ENCODE measurements around the gene AHSA1. TPM values are rescaled to one million over a fixed set of nuclear protein-coding genes. Genes with fewer than 3 reads are reported as not detected.

Gene AHSA1
- total and polyA plus RNA-seq, 10 of the 15 experiments (the other 5 are each of a cell fraction or from before 2014, with no cell fraction given): 51.8 to 295 (median 201) TPM

GRCh38 chr14:77508249-77508648, 50.4 kb downstream of the AHSA1 start:
- Histone ChIP-seq H3K4me3 (no peak overlapping the region), H3K4me2 (ENCODE audit: control insufficient read depth, insufficient read depth) (no peak overlapping the region), H3K4me1 (ENCODE audit: control insufficient read depth, insufficient read depth, low read length) (no peaks in the 10 kb centered on the region), H2AFZ (ENCODE audit: control insufficient read depth, low read depth, low read length) (no peak overlapping the region), H3K27ac (ENCODE audit: control insufficient read depth, insufficient read depth) (no peak overlapping the region), H4K20me1 (ENCODE audit: control insufficient read depth, insufficient read depth) (no peaks in the 10 kb centered on the region), H3K9me3 (replicated peaks; ENCODE audit: control insufficient read depth, insufficient read depth, low read length) (no peaks in the 10 kb centered on the region), H3K79me2 (ENCODE audit: control insufficient read depth, insufficient read depth, low read length) (no peaks in the 10 kb centered on the region), H3K36me3 (ENCODE audit: control insufficient read depth in 2 of 2, insufficient read depth in 2 of 2, low read length in 1 of 2) (peaks cover 3 to 10% of the 10 kb centered on the region in 2 experiments; a peak in 2 of 4 replicates), H3K9ac (ENCODE audit: control insufficient read depth, insufficient read depth, low read length) (no peak overlapping the region), H3K27me3 (replicated peaks in 1 of 2; ENCODE audit: control insufficient read depth in 2 of 2, insufficient read depth in 2 of 2, low read length in 1 of 2) (no peaks in the 10 kb centered on the region)
- RAD21 ChIA-PET (ENCODE audit: unreplicated experiment): no interaction called here
- no peak for DNase-seq (ENCODE audit: low read depth, low spot score)
- CTCF ChIA-PET: interaction anchor here (0.6 to 0.7 kb wide), 3 partner anchors 16 to 1269 kb away, joined by 3 to 4 read pairs (median 3); no protein-coding TSS in a partner anchor
- BruUV-seq (replicated peaks): no TSS peak
- in situ Hi-C loops (cut with MboI): no loop called here
- intact Hi-C loops (cut with micrococcal nuclease; ENCODE audit: unreplicated experiment): no loop called here
- SMC1A ChIA-PET (ENCODE audit: uncharacterized antibody, unreplicated experiment): no interaction called here
- FAIRE-seq: no peak
- no peak for ATAC-seq
- 93% methylated on average over 4 of the region's 4 CpGs for whole genome bisulfite sequencing (ENCODE audit: insufficient coverage, insufficient replicate concordance, low lambda C conversion rate, missing lambda C conversion rate)
- POLR2A ChIA-PET: interaction anchor here (0.9 kb wide), 1 partner anchor 45 kb away, joined by 3 read pairs; no protein-coding TSS in a partner anchor
- TF ChIP-seq ZBTB11 (CRISPR knock-in tag; IDR thresholded peaks at IDR 0.05): no peak
- no peak for TF ChIP-seq RAD51 (IDR thresholded peaks at IDR 0.05)
- no peak for TF ChIP-seq TBL1XR1 (IDR thresholded peaks at IDR 0.05; ENCODE audit: low read depth, low read length)
- no peak for TF ChIP-seq CUX1 (IDR thresholded peaks at IDR 0.05; ENCODE audit: insufficient replicate concordance, low read depth, low read length)
- no peak for TF ChIP-seq RELA (IDR thresholded peaks at IDR 0.05; ENCODE audit: borderline replicate concordance, partially characterized antibody)
- no peak for TF ChIP-seq JUND (IDR thresholded peaks at IDR 0.05; ENCODE audit: low read depth, low read length)
- no peak for TF ChIP-seq NFIC (IDR thresholded peaks at IDR 0.05; ENCODE audit: low read depth, low read length)
- TF ChIP-seq MYB (IDR thresholded peaks at IDR 0.05; ENCODE audit: borderline replicate concordance, low read depth, low read length): no peak
- TF ChIP-seq ZZZ3 (IDR thresholded peaks at IDR 0.05; ENCODE audit: control insufficient read depth, insufficient read length, low read depth): no peak
- no peak for TF ChIP-seq WRNIP1 (IDR thresholded peaks at IDR 0.05; ENCODE audit: borderline replicate concordance, low read depth, low read length)
- no peak for TF ChIP-seq NR2C2 (IDR thresholded peaks at IDR 0.05; ENCODE audit: borderline replicate concordance, control insufficient read depth, insufficient read length, low read depth)
- no peak for TF ChIP-seq BCLAF1 (IDR thresholded peaks at IDR 0.05)
- TF ChIP-seq CREB1 (IDR thresholded peaks at IDR 0.05; ENCODE audit: low read depth): no peak

Measured in GM12878 (cell line).